Right atrium auricular region (tissue), 2 donors: ENCODE data around the gene MTRF1. TPM values are rescaled to one million over a fixed set of nuclear protein-coding genes. Genes with fewer than 3 reads are reported as not detected.

Experiments
- DNase-seq: peaks from one replicate; pipeline ENCODE4 v3.0.0-alpha.2; 2019; ENCODE audit warnings: low spot score
- H3K27ac ChIP-seq, 2 donors: fragments of 200-600 bp; sonication (generic); 1 replicate in 1 of 2; 2 replicates in 1 of 2; pipeline ENCODE4 v1.5.1; 2016 to 2019
- H3K27me3 ChIP-seq, 2 donors: fragments of 200-600 bp; sonication (generic); one replicate each; pipeline versions ENCODE4 v1.5.1 to v1.6.0; 2017 to 2019
- H3K36me3 ChIP-seq: fragments of 200-600 bp; sonication (generic); one replicate; pipeline ENCODE4 v1.5.1; 2016
- H3K4me1 ChIP-seq, 2 donors: fragments of 200-600 bp; sonication (generic); one replicate each; pipeline versions ENCODE4 v1.5.1 to v1.6.0; 2017 to 2019
- H3K4me3 ChIP-seq, 2 donors: fragments of 200-600 bp; sonication (generic); 1 replicate in 1 of 2; 2 replicates in 1 of 2; pipeline ENCODE4 v1.5.1; 2017 to 2019; ENCODE audit warnings: mild to moderate bottlenecking in 1 of 2, moderate library complexity in 1 of 2
- H3K9me3 ChIP-seq, 2 donors: fragments of 200-600 bp; sonication (generic); one replicate each; pipeline ENCODE4 v1.5.1; 2019
- total RNA-seq, 2 donors: library from RNA; depleted of rRNA; stranded (reverse); fragments of >200 nt; gene quantifications; one replicate each; pipeline ENCODE4 v1.1.0, GENCODE V29; 2016
- TF ChIP-seq, protein P1 (sequence below), 2 donors: fragments of 200-600 bp; sonication (generic); IDR thresholded peaks; one replicate each; pipeline ENCODE4 v1.5.1; 2019; ENCODE audit warnings: antibody characterized with exemption in 2 of 2

MTRF1 gene
- total RNA-seq, 2 donors from 2014 or later = 9.3 to 11.5 TPM

DNA sequence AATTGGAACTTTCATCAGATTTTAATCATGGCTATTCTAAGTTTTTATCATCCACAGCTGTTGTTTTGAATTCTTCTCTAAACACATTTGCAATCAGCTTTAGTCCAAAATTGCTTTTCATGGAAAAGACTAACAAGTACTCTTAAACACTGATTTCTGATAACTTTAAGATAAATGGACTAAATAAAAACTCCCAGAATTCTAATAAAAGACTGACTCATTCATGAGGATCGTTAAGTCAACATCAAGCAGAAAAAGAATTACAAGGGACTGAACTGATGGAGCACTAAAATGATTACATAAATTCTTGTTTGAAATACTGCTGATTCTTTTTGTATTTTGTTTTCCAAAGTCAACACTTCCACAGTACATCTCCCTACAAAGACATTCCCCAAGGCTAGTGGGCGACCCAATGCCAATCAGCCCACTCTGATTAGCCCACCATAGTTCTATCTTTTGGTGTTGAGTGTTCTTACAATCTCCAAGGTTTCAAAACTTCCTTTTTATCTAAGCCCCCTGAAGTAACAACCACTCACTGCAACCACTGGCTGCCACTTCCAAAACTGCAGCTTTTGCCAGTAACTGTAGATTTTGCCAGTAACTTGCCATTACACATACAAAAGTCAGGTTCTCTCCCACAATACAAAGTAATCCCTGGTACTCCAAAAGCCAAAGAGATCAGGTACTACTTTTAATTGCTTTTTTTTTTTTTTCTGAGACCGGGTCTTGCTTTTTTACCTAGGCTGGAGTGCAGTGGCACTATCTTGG lies 33.7 kb upstream of the MTRF1 start:
- TF ChIP-seq, protein P1, sequence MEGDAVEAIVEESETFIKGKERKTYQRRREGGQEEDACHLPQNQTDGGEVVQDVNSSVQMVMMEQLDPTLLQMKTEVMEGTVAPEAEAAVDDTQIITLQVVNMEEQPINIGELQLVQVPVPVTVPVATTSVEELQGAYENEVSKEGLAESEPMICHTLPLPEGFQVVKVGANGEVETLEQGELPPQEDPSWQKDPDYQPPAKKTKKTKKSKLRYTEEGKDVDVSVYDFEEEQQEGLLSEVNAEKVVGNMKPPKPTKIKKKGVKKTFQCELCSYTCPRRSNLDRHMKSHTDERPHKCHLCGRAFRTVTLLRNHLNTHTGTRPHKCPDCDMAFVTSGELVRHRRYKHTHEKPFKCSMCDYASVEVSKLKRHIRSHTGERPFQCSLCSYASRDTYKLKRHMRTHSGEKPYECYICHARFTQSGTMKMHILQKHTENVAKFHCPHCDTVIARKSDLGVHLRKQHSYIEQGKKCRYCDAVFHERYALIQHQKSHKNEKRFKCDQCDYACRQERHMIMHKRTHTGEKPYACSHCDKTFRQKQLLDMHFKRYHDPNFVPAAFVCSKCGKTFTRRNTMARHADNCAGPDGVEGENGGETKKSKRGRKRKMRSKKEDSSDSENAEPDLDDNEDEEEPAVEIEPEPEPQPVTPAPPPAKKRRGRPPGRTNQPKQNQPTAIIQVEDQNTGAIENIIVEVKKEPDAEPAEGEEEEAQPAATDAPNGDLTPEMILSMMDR (IDR thresholded peaks at IDR 0.05) = no peak
- Histone ChIP-seq H3K4me3 (no peak overlapping the region), H3K36me3 (no peaks in the 10 kb centered on the region), H3K27me3 (no peaks in the 10 kb centered on the region), H3K4me1 (no peaks in the 10 kb centered on the region), H3K9me3 (peaks cover 0 to 14% of the 10 kb centered on the region in 2 donors), H3K27ac (no peak overlapping the region)
- DNase-seq = no peak

DNA sequence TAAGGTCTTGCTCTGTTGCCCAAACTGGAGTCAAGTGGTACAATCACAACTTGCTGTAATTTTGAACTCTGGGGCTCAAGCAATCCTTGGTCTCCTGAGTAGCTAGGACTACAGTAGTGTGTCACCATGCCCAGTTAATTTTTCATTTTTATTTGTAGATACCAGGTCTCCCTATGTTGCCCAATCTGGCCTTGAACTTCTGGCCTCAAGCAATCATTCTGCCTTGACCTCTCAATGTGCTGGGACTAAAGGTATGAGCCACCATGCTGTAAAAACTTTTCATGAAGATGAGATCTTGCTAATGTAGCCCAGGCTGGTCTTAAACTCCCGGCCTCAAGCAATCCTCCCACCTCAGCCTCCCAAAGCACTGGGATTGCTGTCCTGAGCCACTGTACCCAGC lies 32.6 kb upstream of the MTRF1 start:
- DNase-seq = no peak
- H3K9me3 ChIP-seq = peaks cover 0 to 14% of the 10 kb centered on the region in 2 donors
- TF ChIP-seq, protein P1 (IDR thresholded peaks at IDR 0.05) = no peak
- no peaks in the 10 kb centered on the region for H3K4me1 ChIP-seq
- H3K36me3 ChIP-seq = no peaks in the 10 kb centered on the region
- H3K27me3 ChIP-seq = no peaks in the 10 kb centered on the region
- no peak overlapping the region for H3K27ac ChIP-seq
- no peak overlapping the region for H3K4me3 ChIP-seq

DNA sequence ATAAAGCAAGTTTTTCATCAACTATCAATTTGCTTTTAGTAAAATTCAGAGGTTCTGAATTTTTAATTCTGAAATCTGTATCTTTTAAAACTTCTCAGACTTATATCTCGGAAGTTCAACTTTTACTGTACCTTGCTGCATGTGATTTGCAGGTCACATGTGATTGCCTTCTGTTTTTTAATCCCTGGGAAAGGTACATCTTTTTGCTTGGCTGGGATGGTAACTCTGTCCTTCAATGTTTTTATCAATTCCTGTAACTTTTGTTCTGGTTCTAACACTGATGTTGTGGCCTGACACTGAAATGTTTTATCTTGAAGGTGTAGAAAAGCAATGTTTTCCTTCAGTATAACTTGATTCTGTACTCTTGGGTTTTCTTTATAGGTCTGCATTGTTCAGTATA lies 31.5 kb upstream of the MTRF1 start:
- TF ChIP-seq, protein P1 (IDR thresholded peaks at IDR 0.05) = no peak

DNA sequence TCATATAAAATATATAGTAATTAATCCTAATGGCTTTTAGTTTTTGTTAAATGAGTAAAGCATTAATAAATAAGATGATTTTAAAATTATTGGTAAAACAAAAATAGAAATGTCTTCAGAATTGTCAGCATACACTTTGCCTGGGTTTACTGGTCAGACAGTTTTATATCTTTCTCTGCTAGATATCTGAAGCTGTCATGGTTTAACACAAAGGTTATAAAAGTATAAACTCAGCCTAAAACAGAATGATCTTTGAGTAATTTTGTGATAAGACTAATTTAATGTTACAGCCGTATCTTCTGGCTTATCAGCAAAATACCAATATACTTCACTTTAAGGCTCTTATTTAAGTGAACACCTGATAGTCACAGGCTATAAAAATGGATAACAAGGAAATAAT lies 29.9 kb upstream of the MTRF1 start:
- TF ChIP-seq, protein P1 (IDR thresholded peaks at IDR 0.05) = no peak
- DNase-seq = no peak
- no peak overlapping the region for H3K4me3 ChIP-seq

More for the DNA sequence above, 31.5 kb upstream of the MTRF1 start:
- no peak overlapping the region for H3K27ac ChIP-seq
- H3K9me3 ChIP-seq = peaks cover 0 to 14% of the 10 kb centered on the region in 2 donors
- no peak overlapping the region for H3K4me3 ChIP-seq
- H3K36me3 ChIP-seq = no peaks in the 10 kb centered on the region
- H3K27me3 ChIP-seq = no peaks in the 10 kb centered on the region
- no peak for DNase-seq
- no peaks in the 10 kb centered on the region for H3K4me1 ChIP-seq

DNA sequence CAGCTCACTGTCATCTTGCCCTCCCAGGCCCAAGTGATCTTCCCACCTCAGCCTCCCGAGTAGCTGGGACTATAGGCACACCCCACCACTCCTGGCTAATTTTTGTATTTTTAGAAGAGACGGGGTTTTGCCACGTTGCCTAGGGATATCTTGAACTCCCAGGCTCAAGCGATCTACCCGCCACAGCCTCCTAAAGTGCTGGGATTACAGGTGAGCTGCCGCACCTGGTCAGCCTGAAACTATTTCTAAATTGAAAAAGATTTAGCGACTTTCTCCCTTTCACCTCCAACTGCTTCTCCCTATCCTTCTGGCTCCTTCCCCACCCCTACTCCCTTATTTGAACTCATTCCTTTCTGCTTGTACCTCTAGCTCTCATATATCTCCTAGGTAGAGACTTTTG lies 27.9 kb upstream of the MTRF1 start:
- Histone ChIP-seq H3K4me3 (no peak overlapping the region), H3K9me3 (peaks cover 0 to 14% of the 10 kb centered on the region in 2 donors), H3K27me3 (no peaks in the 10 kb centered on the region), H3K27ac (no peak overlapping the region), H3K4me1 (no peaks in the 10 kb centered on the region), H3K36me3 (no peaks in the 10 kb centered on the region)
- TF ChIP-seq, protein P1 (IDR thresholded peaks at IDR 0.05) = no peak
- no peak for DNase-seq

More for the DNA sequence above, 29.9 kb upstream of the MTRF1 start:
- Histone ChIP-seq H3K27ac (no peak overlapping the region), H3K36me3 (no peaks in the 10 kb centered on the region), H3K9me3 (peaks cover 0 to 14% of the 10 kb centered on the region in 2 donors), H3K4me1 (no peaks in the 10 kb centered on the region), H3K27me3 (no peaks in the 10 kb centered on the region)
